ENCODE measurements around the gene CEMIP2.

The CEMIP2 gene

GRCh38 chr9:71765693-71766092 is 2.6 kb downstream of the CEMIP2 start:
- TF ChIP-seq ZFX (IDR thresholded peaks at IDR 0.05; ENCODE audit: borderline replicate concordance) (no peak), CTCF (IDR thresholded peaks at IDR 0.05) (no peak)
- H3K27ac ChIP-seq: no peak overlapping the region

DNA sequence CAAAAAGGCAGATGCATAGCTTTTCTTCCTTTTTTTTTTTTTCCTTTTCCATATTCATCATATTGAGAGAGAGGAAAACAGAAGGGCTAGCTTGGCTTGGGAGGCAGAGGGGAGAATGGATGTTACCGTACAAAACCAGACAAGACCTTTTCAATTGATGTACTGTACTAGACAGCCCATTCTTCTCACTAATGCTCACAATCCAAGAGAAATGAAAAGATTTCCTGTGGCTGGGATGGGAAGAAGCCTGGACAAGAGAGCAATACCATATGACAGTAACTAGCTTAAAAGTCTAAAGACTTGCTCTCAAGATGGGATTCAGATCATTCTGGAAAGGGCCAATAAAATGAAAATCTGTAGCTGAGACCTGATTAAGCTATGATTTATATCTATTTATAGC is 3.4 kb downstream of the CEMIP2 start:
- TF ChIP-seq ZFX (IDR thresholded peaks at IDR 0.05; ENCODE audit: borderline replicate concordance): no peak
- no peak for TF ChIP-seq CTCF (IDR thresholded peaks at IDR 0.05)
- no peak overlapping the region; the same call in 1 of the 2 replicates for H3K27ac ChIP-seq

DNA sequence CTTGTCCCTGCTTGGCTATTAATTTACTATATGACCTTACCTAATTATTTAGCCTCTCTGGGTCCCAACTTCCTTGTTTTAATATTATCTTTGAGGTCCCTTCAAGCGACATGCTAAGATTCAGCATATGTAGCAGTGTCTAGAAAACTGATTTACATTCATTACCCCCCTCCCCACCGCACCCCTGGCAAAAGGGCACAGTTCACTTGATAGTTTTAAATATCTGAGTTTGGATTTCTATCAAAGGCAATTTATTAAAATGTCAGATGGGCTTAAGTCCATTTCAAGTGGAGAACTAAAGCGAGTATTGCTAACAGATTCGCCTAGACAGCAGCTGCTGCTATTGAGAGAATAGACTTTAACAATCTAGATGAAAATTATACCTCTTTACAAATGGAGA is 3.9 kb downstream of the CEMIP2 start:
- no peak overlapping the region; the same call in 1 of the 2 replicates for H3K27ac ChIP-seq
- TF ChIP-seq CTCF (IDR thresholded peaks at IDR 0.05): no peak
- no peak for TF ChIP-seq ZFX (IDR thresholded peaks at IDR 0.05; ENCODE audit: borderline replicate concordance)

GRCh38 chr9:71763832-71764231 is 4.5 kb downstream of the CEMIP2 start:
- H3K27ac ChIP-seq: peak overlapping the region; percentile 58

DNA sequence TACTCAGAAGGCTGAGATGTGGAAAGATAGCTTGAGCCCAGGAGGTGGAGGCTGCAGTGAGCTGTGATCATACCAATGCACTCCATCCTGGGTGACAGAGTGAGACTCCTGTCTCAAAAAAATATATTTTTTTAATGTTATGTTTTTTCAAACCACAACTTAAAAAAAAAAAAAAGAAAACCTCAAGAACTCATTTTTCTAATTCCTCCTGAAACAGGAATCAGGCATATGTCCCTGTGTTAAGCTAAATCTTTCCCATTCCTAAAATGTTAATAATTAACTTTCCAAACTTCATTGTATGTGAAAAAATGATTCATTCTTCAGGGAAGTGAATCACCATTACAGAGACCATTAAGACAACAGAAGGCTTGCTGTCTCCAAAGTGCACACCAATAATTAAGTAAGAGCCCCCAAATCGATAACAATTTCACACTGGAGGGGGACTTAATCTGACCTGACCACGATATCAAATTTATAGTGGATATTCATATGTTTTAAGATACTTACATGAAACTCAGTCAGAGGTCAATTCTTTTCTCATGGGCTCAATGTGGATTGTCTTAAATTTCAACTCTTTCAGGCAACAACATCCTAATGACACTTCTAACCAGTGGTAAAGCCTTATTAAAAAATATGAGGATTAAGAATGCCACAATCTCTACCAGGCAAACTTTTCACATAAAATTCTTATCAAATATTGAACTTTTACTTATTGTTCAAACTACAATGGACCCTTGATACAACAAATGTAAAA is 5.2 kb downstream of the CEMIP2 start:
- TF ChIP-seq CTCF (IDR thresholded peaks at IDR 0.05) (no peak), ZFX (IDR thresholded peaks at IDR 0.05; ENCODE audit: borderline replicate concordance) (no peak)
- H3K27ac ChIP-seq: peak overlapping the region; percentile 58

More at GRCh38 chr9:71763832-71764231, 4.5 kb downstream of the CEMIP2 start:
- TF ChIP-seq CTCF (IDR thresholded peaks at IDR 0.05): no peak
- no peak for TF ChIP-seq ZFX (IDR thresholded peaks at IDR 0.05; ENCODE audit: borderline replicate concordance)

DNA sequence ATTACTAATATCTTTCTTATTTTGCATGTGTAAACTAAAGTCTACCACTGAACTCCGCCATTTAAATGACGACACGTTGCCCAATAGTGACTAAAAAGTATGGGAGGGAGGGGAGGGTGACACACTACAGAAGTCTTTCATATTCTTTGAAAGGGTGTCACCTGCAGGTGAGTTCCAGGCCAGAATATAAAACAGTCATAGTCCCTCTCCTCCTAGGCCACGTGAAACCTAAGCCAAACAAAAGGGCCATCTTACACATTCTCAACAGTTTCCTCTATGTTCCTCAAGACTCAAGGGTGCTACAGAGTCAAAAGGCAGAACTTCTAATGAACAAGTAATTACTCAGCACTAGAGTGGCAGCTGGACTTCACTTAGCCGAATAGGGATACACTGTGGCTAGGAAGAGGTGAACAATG is 6.4 kb downstream of the CEMIP2 start:
- peak overlapping the region; percentile 58; the same call in 1 of the 2 replicates for H3K27ac ChIP-seq
- TF ChIP-seq ZFX (IDR thresholded peaks at IDR 0.05; ENCODE audit: borderline replicate concordance) (no peak), CTCF (IDR thresholded peaks at IDR 0.05) (no peak)

GRCh38 chr9:71760901-71761300 is 7.4 kb downstream of the CEMIP2 start:
- TF ChIP-seq CTCF (IDR thresholded peaks at IDR 0.05) (no peak), ZFX (IDR thresholded peaks at IDR 0.05; ENCODE audit: borderline replicate concordance) (no peak)
- H3K27ac ChIP-seq: no peak overlapping the region

Data from 22Rv1 (cell line).